H1 (cell line): ENCODE data around the gene FCN3. TPM values are rescaled to one million over a fixed set of nuclear protein-coding genes. Genes with fewer than 3 reads are reported as not detected.
A peak's percentile ranks its signal among the peaks of the same experiment; 100 is the strongest.

Experiments used
- CTCF ChIA-PET: fragments of 300-600 bp; sonication (Branson Sonifier 250); formaldehyde crosslinking; loops from one replicate; lab custom pipeline; 2021; ENCODE audit not compliant: partially characterized antibody; lab: Charles Lee
- POLR2A ChIA-PET: fragments of 300-600 bp; sonication (Branson Sonifier 250); formaldehyde crosslinking; loops from one replicate; lab custom pipeline; 2021; ENCODE audit warnings: inconsistent platforms; ENCODE audit not compliant: partially characterized antibody; lab: Charles Lee
- DNase-seq, 2 experiments: peaks; one replicate each; pipeline versions ENCODE4 v3.0.0 to v3.0.0-alpha.2; 2010 to 2022; ENCODE audit warnings: low spot score in 2 of 2, low read depth in 1 of 2, mixed read lengths in 1 of 2
- FAIRE-seq: peaks from 2 replicates; lab custom pipeline; 2011; peaks lifted over from hg19 to GRCh38; lab: Jason Lieb, UNC
- H2AFZ ChIP-seq: 2 replicates; pipeline ENCODE4 v1.8.1; 2012; ENCODE audit warnings: low read length, inconsistent platforms
- H2AK5ac ChIP-seq: 2 replicates; pipeline ENCODE4 v1.6.1; 2013; ENCODE audit warnings: low read depth, low read length
- H2BK120ac ChIP-seq: replicated peaks from 2 replicates; pipeline ENCODE3; 2013; ENCODE audit warnings: low read depth, low read length, inconsistent platforms
- H2BK12ac ChIP-seq: 2 replicates; pipeline ENCODE4 v1.6.1; 2013; ENCODE audit warnings: low read depth, low read length
- H2BK15ac ChIP-seq: 2 replicates; pipeline ENCODE4 v1.6.1; 2013; ENCODE audit warnings: low read length
- H2BK20ac ChIP-seq: 2 replicates; pipeline ENCODE4 v1.6.1; 2013; ENCODE audit warnings: low read length
- H2BK5ac ChIP-seq: 2 replicates; pipeline ENCODE4 v1.6.1; 2013; ENCODE audit warnings: low read depth, low read length
- H3K14ac ChIP-seq: 2 replicates; pipeline ENCODE4 v1.6.1; 2013; ENCODE audit warnings: inconsistent platforms; ENCODE audit not compliant: insufficient read length
- H3K18ac ChIP-seq: 2 replicates; pipeline ENCODE4 v1.6.1; 2013; ENCODE audit warnings: low read length; ENCODE audit errors: extremely low read depth
- H3K23ac ChIP-seq: 2 replicates; pipeline ENCODE4 v1.6.1; 2013; ENCODE audit warnings: inconsistent platforms; ENCODE audit not compliant: insufficient read length
- H3K23me2 ChIP-seq: 2 replicates; pipeline ENCODE4 v1.6.1; 2013; ENCODE audit warnings: low read depth, low read length
- H3K27ac ChIP-seq: 2 replicates; pipeline ENCODE4 v1.6.1; 2011; ENCODE audit warnings: low read depth, low read length, inconsistent platforms
- H3K27me3 ChIP-seq, 4 experiments: replicated peaks in 1 of 4; 1 replicate in 1 of 4; 2 replicates in 3 of 4; pipeline versions ENCODE4 v1.6.1 to v1.8.1; 2011 to 2013; ENCODE audit warnings: low read length in 3 of 4, mild to moderate bottlenecking in 3 of 4, inconsistent platforms in 2 of 4, mixed read lengths in 2 of 4, moderate library complexity in 1 of 4; ENCODE audit not compliant: control insufficient read depth in 3 of 4, insufficient read depth in 3 of 4; ENCODE audit errors: extremely low read depth in 1 of 4
- H3K36me3 ChIP-seq, 4 experiments: 2 replicates each; pipeline versions ENCODE4 v1.6.1 to v1.8.1; 2011 to 2013; ENCODE audit warnings: mild to moderate bottlenecking in 4 of 4, low read length in 3 of 4, moderate library complexity in 2 of 4, control low read depth in 1 of 4, inconsistent platforms in 1 of 4; ENCODE audit not compliant: insufficient read depth in 4 of 4, control insufficient read depth in 2 of 4
- H3K4ac ChIP-seq: replicated peaks from 2 replicates; pipeline ENCODE3; 2013; ENCODE audit warnings: low read length, low read depth, mixed read lengths, inconsistent platforms; ENCODE audit not compliant: insufficient read length
- H3K4me1 ChIP-seq, 4 experiments: replicated peaks in 1 of 4; 1 replicate in 1 of 4; 2 replicates in 3 of 4; pipeline versions ENCODE4 v1.6.1 to v1.8.1; 2011 to 2013; ENCODE audit warnings: low read length in 3 of 4, inconsistent platforms in 2 of 4, mixed read lengths in 1 of 4; ENCODE audit not compliant: insufficient read depth in 4 of 4, control insufficient read depth in 3 of 4
- H3K4me2 ChIP-seq, 2 experiments: 2 replicates each; pipeline versions ENCODE4 v1.6.1 to v1.8.1; 2011 to 2013; ENCODE audit warnings: low read depth in 2 of 2, low read length in 2 of 2, control low read depth in 1 of 2, inconsistent platforms in 1 of 2, mild to moderate bottlenecking in 1 of 2; ENCODE audit not compliant: insufficient read depth in 1 of 2
- H3K4me3 ChIP-seq, 4 experiments: fragments of 200-600, 300-600 bp in 1 of 4; sonication (generic), shearing (Covaris generic), sonication (Bioruptor Twin) in 1 of 4; 2 replicates each; pipeline versions ENCODE4 v1.5.1 to v1.8.1; 2011 to 2016; ENCODE audit warnings: low read length in 4 of 4, low read depth in 3 of 4, control low read depth in 2 of 4, inconsistent platforms in 2 of 4, mild to moderate bottlenecking in 2 of 4, mixed read lengths in 1 of 4, moderate library complexity in 1 of 4; ENCODE audit not compliant: insufficient read depth in 2 of 4; ENCODE audit errors: extremely low read depth in 1 of 4
- H3K56ac ChIP-seq: replicated peaks from 2 replicates; pipeline ENCODE3; 2013; ENCODE audit warnings: low read depth, mild to moderate bottlenecking, mixed read lengths, low read length, inconsistent platforms; ENCODE audit not compliant: insufficient read length
- H3K79me1 ChIP-seq: 2 replicates; pipeline ENCODE4 v1.6.1; 2013; ENCODE audit warnings: low read depth, low read length, control low read depth
- H3K79me2 ChIP-seq, 2 experiments: 2 replicates each; pipeline versions ENCODE4 v1.6.1 to v1.8.1; 2012 to 2013; ENCODE audit warnings: low read length in 2 of 2, mild to moderate bottlenecking in 2 of 2, inconsistent platforms in 1 of 2; ENCODE audit not compliant: insufficient read depth in 2 of 2, control insufficient read depth in 1 of 2
- H3K9ac ChIP-seq, 4 experiments: replicated peaks in 1 of 4; 1 replicate in 1 of 4; 2 replicates in 3 of 4; pipeline versions ENCODE4 v1.6.1 to v1.8.1; 2011 to 2013; ENCODE audit warnings: low read depth in 3 of 4, low read length in 3 of 4, control low read depth in 2 of 4, mild to moderate bottlenecking in 2 of 4, moderate library complexity in 2 of 4, inconsistent platforms in 1 of 4; ENCODE audit errors: extremely low read depth in 1 of 4
- H3K9me3 ChIP-seq, 2 experiments: 2 replicates each; pipeline versions ENCODE4 v1.6.1 to v1.8.1; 2012 to 2013; ENCODE audit warnings: mild to moderate bottlenecking in 2 of 2, moderate library complexity in 2 of 2, control low read depth in 1 of 2, inconsistent platforms in 1 of 2, low read depth in 1 of 2, low read length in 1 of 2, mixed read lengths in 1 of 2; ENCODE audit not compliant: insufficient read depth in 2 of 2
- H4K20me1 ChIP-seq, 2 experiments: replicated peaks in 1 of 2; 2 replicates each; pipeline versions ENCODE3 to v1.8.1; 2011 to 2013; ENCODE audit warnings: inconsistent platforms in 2 of 2, low read length in 2 of 2, mild to moderate bottlenecking in 1 of 2; ENCODE audit not compliant: insufficient read depth in 2 of 2, control insufficient read depth in 1 of 2
- H4K5ac ChIP-seq: 2 replicates; pipeline ENCODE4 v1.6.1; 2013; ENCODE audit warnings: low read length, low read depth, mixed read lengths, inconsistent platforms; ENCODE audit not compliant: insufficient read length
- H4K8ac ChIP-seq: 2 replicates; pipeline ENCODE4 v1.8.0; 2013; ENCODE audit warnings: mild to moderate bottlenecking, moderate library complexity, low read length, inconsistent platforms; ENCODE audit not compliant: insufficient read depth; ENCODE audit errors: extremely low read depth
- H4K91ac ChIP-seq: replicated peaks from 2 replicates; pipeline ENCODE3; 2013; ENCODE audit warnings: low read length, mixed read lengths, inconsistent platforms; ENCODE audit not compliant: insufficient read length
- ASH2L ChIP-seq: fragments of 200-600, 300-600 bp; sonication (generic); IDR thresholded peaks from one replicate; pipeline ENCODE4 v1.7.1; 2017; ENCODE audit warnings: low read length
- CBX8 ChIP-seq: fragments of 300-800, 300-1000 bp; sonication (generic); IDR thresholded peaks from 2 replicates; pipeline ENCODE4 v1.7.1; 2016; ENCODE audit warnings: low read depth, low read length, borderline replicate concordance
- CEBPB ChIP-seq: IDR thresholded peaks from 2 replicates; pipeline ENCODE4 v1.6.1; 2012; ENCODE audit warnings: low read depth, low read length
- CREB1 ChIP-seq: IDR thresholded peaks from 2 replicates; pipeline ENCODE4 v1.6.1; 2012; ENCODE audit warnings: inconsistent platforms
- CTBP2 ChIP-seq: IDR thresholded peaks from 2 replicates; pipeline ENCODE4 v1.7.0; 2011; ENCODE audit warnings: borderline replicate concordance, mild to moderate bottlenecking, moderate library complexity, mixed read lengths, low read length; ENCODE audit not compliant: insufficient read depth, insufficient read length
- E2F6 ChIP-seq: IDR thresholded peaks from 2 replicates; pipeline ENCODE4 v1.6.1; 2012; ENCODE audit warnings: inconsistent platforms
- FOSL1 ChIP-seq: IDR thresholded peaks from 2 replicates; pipeline ENCODE4 v1.6.1; 2011; ENCODE audit warnings: mild to moderate bottlenecking, low read depth, low read length, moderate library complexity; ENCODE audit not compliant: insufficient read depth
- JUN ChIP-seq: IDR thresholded peaks from 2 replicates; pipeline ENCODE4 v1.6.1; 2011; ENCODE audit warnings: low read depth, mild to moderate bottlenecking, improper control_type of control experiment, low read length
- KDM4A ChIP-seq: IDR thresholded peaks from one replicate; pipeline ENCODE4 v1.7.1; 2012; ENCODE audit warnings: low read depth, mild to moderate bottlenecking, moderate library complexity, low read length, inconsistent platforms; ENCODE audit not compliant: severe bottlenecking
- POLR2A ChIP-seq, 2 experiments: IDR thresholded peaks; 1 replicate in 1 of 2; 2 replicates in 1 of 2; pipeline ENCODE4 v1.6.1; 2011; ENCODE audit warnings: low read depth in 2 of 2, low read length in 2 of 2, mild to moderate bottlenecking in 2 of 2; ENCODE audit errors: control extremely low read depth in 1 of 2
- POU5F1 ChIP-seq: IDR thresholded peaks from 2 replicates; pipeline ENCODE4 v1.6.1; 2011; ENCODE audit warnings: low read depth, mild to moderate bottlenecking, low read length, moderate library complexity
- SP1 ChIP-seq: IDR thresholded peaks from 2 replicates; pipeline ENCODE4 v1.6.1; 2011; ENCODE audit warnings: low read depth, low read length
- SP2 ChIP-seq: IDR thresholded peaks from 2 replicates; pipeline ENCODE4 v1.6.1; 2012; ENCODE audit warnings: mild to moderate bottlenecking, low read length, inconsistent platforms
- TEAD4 ChIP-seq: IDR thresholded peaks from 2 replicates; pipeline ENCODE4 v1.6.1; 2012; ENCODE audit warnings: low read depth, low read length, inconsistent platforms, mixed read lengths
- ZNF274 ChIP-seq: IDR thresholded peaks from 2 replicates; pipeline ENCODE4 v1.7.0; 2012; ENCODE audit warnings: low read length, borderline replicate concordance; ENCODE audit errors: extremely low read depth
- WGBS, 2 experiments: shearing (Covaris generic) in 1 of 2; methylation state at CpG; one replicate each; pipeline versions ENCODE4 v1.1.6 to v1.1.7; 2013 to 2015; ENCODE audit warnings: low lambda C conversion rate in 2 of 2, mixed read lengths in 2 of 2, inconsistent platforms in 1 of 2, low coverage in 1 of 2, missing lambda C conversion rate in 1 of 2; ENCODE audit not compliant: insufficient replicate concordance in 2 of 2, insufficient coverage in 1 of 2, insufficient read length in 1 of 2; ENCODE audit errors: extremely low coverage in 1 of 2, missing lambda C conversion rate in 1 of 2; 5-methylcytosine and 5-hydroxymethylcytosine counted together
- polyA plus RNA-seq, 7 experiments: library from polyadenylated mRNA; depleted of rRNA in 3 of 7; stranded (reverse) in 5 of 7; unstranded in 2 of 7; fragments of >200 nt in 5 of 7; fragments of 200-250 nt in 2 of 7; gene quantifications; 1 replicate in 5 of 7; 2 replicates in 1 of 7; 4 replicates in 1 of 7; pipeline versions ENCODE4 v1.2.1 to v1.2.3, GENCODE V29; 2011 to 2013; ENCODE audit warnings: missing spikeins in 2 of 7, mixed read lengths in 2 of 7
- total RNA-seq: library from RNA; stranded (reverse); fragmentation: NEBNext Ultra II Directional; extraction: Animal tissue kit (Norgen Biotek cat#: 25700); gene quantifications from 2 replicates; pipeline ENCODE4 v1.2.1, GENCODE V29; 2021

FCN3 gene
- total and polyA plus RNA-seq, 2 of the 8 experiments (the other 6 are each of a cell fraction or from before 2014, with no cell fraction given): 0.30 to 0.57 TPM

- no peak overlapping the region for H3K23ac ChIP-seq
- H4K5ac ChIP-seq: no peak overlapping the region
- no peak overlapping the region for H4K8ac ChIP-seq
- no peak overlapping the region for H2BK20ac ChIP-seq
- FAIRE-seq (no peak), DNase-seq (no peak)
- H3K4ac ChIP-seq: no peak overlapping the region
- H3K4me3 ChIP-seq: no peak overlapping the region
- H3K14ac ChIP-seq: no peak overlapping the region
- peak overlapping the region; percentile 71 for H3K27ac ChIP-seq
- H2BK5ac ChIP-seq: peak overlapping the region; percentile 74
- no peak overlapping the region for H3K18ac ChIP-seq
- H2AFZ ChIP-seq: no peak overlapping the region
- no peaks in the 10 kb centered on the region; the same call in 1 of the 2 replicates for H3K79me1 ChIP-seq
- no peak overlapping the region for H4K91ac ChIP-seq
- H3K9me3 ChIP-seq: no peaks in the 10 kb centered on the region
- H2BK15ac ChIP-seq: no peak overlapping the region
- ChIA-PET POLR2A (interaction anchor here (1.2 to 1.5 kb wide), 2 partner anchors 10 to 24 kb away, joined by 4 to 5 read pairs; no protein-coding TSS in a partner anchor), CTCF (interaction anchor here (0.6 to 37.8 kb wide), 20 partner anchors 8 to 1175 kb away, joined by 3 to 863 read pairs (median 4); partner anchors contain the start of gene MAP3K6)
- no peaks in the 10 kb centered on the region for H3K79me2 ChIP-seq
- H2AK5ac ChIP-seq: 0 out of 2 replicates have a peak overlapping the region, but pooled peaks have one; percentile 10
- no peaks in the 10 kb centered on the region for H3K23me2 ChIP-seq
- no peaks in the 10 kb centered on the region for H3K27me3 ChIP-seq
- WGBS, 2 experiments: 75% methylated on average over 4 of the region's 4 CpGs; no CpG with 5 or more reads in 1 of the 2 experiments
- peaks cover 0 to 2% of the 10 kb centered on the region in 2 experiments for H4K20me1 ChIP-seq
- H3K9ac ChIP-seq: peak overlapping the region in 3 of 4 experiments; percentile 29 to 43 (median 39); a peak in 4 of 7 replicates
- no peak overlapping the region for H2BK12ac ChIP-seq
- no peak overlapping the region for H2BK120ac ChIP-seq
- H3K4me1 ChIP-seq: peaks cover 9 to 30% (median 17%) of the 10 kb centered on the region in 4 experiments
- H3K4me2 ChIP-seq: peak overlapping the region in 1 of 2 experiments; percentile 24; a peak in 2 of 4 replicates
- H3K36me3 ChIP-seq: peaks cover 0 to 30% (median 16%) of the 10 kb centered on the region in 4 experiments; a peak in 6 of 8 replicates
- no peak overlapping the region for H3K56ac ChIP-seq
- TF ChIP-seq TEAD4 (no peak), FOSL1 (no peak), KDM4A (no peak), POLR2A (IDR thresholded peaks at IDR 0.05; ENCODE audit: control extremely low read depth in 1 of 2, low read depth in 2 of 2, low read length in 2 of 2) (no peak), CEBPB (no peak), ASH2L (no peak), SP2 (no peak), CREB1 (no peak), POU5F1 (no peak), JUN (no peak), SP1 (no peak), CBX8 (no peak), E2F6 (no peak), ZNF274 (no peak), CTBP2 (no peak)
Observed at GRCh38 chr1:27406362-27406680, 31.7 kb upstream of the FCN3 start.
